ENCODE results near the gene LGALS3BP. TPM values are rescaled to one million over a fixed set of nuclear protein-coding genes. Genes with fewer than 3 reads are reported as not detected.
A peak's percentile ranks its signal among the peaks of the same experiment; 100 is the strongest.

The LGALS3BP gene
- total RNA-seq, 2 donors from 2014 or later = 123 to 213 TPM

DNA sequence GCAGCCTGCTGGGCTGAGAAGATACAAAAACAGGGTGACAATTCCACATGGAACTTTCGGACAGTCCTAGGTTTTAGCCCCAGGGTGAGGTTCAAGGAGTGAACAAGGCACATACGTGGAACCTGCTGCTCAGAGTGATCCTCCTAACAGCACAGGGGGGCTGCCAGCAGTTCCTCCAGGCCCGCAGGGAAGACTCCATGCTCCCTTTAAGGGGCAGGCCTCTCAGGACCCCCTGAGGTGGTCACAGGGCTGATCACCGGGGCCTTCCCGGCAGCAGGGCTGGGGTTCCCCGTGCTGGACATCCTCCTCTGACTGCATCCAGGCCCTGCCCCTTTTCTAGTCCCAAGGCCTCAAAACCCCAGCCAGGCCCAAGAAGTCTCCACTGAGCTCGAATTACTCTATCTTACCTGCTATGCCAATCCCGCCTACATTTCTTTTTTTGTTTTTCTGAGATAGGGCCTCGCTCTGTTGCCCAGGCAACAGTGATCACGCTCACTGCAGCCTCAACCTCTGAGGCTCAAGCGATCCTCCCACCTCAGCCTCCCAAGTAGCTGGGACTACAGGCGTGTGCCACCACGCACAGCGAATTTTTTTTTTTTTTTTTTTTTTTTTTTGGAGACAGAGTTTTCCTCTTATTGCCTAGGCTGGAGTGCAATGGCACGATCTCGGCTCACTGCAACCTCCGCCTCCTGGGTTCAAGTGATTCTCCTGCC is 19.5 kb upstream of the LGALS3BP start:
- ATAC-seq (no peak), DNase-seq (no peak)
- Histone ChIP-seq H3K4me1 (peaks cover 15% of the 10 kb centered on the region), H3K27ac (peak overlapping the region in 1 of 4 donors; percentile 6), H3K36me3 (replicated peaks in 1 of 2; ENCODE audit: insufficient read depth in 1 of 2, low read depth in 2 of 2) (peaks cover 0 to 6% of the 10 kb centered on the region in 2 donors), H3K4me3 (no peak overlapping the region), H3K9me3 (no peaks in the 10 kb centered on the region), H3K27me3 (no peaks in the 10 kb centered on the region)
- intact Hi-C loops (cut with DNase I) = no loop called here
- TF ChIP-seq POLR2A (IDR thresholded peaks at IDR 0.05) = no peak
- TF ChIP-seq, protein P1, sequence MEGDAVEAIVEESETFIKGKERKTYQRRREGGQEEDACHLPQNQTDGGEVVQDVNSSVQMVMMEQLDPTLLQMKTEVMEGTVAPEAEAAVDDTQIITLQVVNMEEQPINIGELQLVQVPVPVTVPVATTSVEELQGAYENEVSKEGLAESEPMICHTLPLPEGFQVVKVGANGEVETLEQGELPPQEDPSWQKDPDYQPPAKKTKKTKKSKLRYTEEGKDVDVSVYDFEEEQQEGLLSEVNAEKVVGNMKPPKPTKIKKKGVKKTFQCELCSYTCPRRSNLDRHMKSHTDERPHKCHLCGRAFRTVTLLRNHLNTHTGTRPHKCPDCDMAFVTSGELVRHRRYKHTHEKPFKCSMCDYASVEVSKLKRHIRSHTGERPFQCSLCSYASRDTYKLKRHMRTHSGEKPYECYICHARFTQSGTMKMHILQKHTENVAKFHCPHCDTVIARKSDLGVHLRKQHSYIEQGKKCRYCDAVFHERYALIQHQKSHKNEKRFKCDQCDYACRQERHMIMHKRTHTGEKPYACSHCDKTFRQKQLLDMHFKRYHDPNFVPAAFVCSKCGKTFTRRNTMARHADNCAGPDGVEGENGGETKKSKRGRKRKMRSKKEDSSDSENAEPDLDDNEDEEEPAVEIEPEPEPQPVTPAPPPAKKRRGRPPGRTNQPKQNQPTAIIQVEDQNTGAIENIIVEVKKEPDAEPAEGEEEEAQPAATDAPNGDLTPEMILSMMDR (IDR thresholded peaks at IDR 0.05) = no peak
- WGBS, 2 donors = 93 to 95% methylated on average over 12 to 17 of the region's 17 CpGs

DNA sequence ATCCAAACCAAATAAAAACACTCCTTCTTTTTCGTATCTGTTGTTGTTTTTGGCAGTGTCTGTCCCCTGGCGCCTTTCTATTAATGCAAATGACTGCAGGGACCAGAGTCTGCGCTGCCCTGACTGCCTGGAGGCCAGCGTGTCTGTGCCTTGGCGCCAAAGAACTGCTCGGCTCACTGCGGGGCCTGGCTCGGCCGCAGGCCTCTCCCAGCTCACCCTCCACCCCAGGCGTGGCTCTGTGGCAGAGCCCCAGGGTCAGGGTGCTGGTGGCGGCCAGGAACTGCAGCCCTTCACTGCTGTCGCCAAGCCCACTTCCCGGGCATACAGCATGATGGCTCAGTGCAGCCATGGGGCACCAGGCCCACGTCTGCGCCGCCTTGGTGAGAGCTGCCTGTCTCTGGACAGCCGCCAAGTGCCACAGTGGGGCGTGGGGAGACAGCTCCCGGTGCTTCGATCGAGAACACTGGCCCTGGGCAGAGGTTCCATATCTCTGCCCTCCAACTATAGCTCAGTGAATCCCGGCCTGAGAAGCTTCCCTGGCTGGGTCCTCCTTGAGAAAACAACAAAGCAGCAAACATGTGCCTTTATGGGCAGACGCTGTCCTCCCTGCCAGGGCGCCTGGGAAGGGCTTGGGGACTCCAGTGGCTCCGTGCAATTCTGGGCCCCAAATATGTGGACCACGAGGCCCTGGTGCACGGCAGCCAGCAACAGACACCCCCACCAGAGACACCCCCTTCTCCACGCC is 18.8 kb upstream of the LGALS3BP start:
- WGBS, 2 donors = 87 to 90% methylated on average over 10 to 28 of the region's 28 CpGs
- H3K36me3 ChIP-seq (replicated peaks in 1 of 2; ENCODE audit: insufficient read depth in 1 of 2, low read depth in 2 of 2) = peaks cover 0 to 6% of the 10 kb centered on the region in 2 donors

DNA sequence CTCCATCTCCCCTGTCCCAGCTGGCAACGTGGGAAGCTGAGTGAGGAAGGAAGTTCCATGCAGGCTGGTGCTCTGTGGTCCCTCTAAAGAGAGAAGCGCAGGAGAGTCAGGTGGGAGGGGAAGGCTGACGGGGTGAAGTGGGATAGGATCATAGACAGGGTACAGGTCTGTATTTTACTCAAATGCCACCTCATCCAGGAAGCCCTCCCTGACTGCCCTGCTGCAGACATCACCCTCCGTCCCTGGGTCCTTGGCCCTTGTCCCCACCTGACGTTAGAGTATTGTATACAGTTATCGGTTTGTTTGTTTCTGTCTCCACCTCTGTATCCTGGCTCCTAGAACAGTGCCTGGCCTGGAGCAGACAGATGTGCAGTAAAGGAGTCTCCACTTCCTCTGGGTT is 18.2 kb upstream of the LGALS3BP start:
- no peaks in the 10 kb centered on the region for H3K27me3 ChIP-seq
- TF ChIP-seq POLR2A (IDR thresholded peaks at IDR 0.05) = no peak
- H3K27ac ChIP-seq = no peak overlapping the region
- no peak for DNase-seq
- H3K4me3 ChIP-seq = no peak overlapping the region
- WGBS, 2 donors = 84% methylated on average over 6 of the region's 6 CpGs
- no peak for ATAC-seq
- intact Hi-C loops (cut with DNase I) = no loop called here
- peaks cover 0 to 6% of the 10 kb centered on the region in 2 donors for H3K36me3 ChIP-seq (replicated peaks in 1 of 2; ENCODE audit: insufficient read depth in 1 of 2, low read depth in 2 of 2)
- H3K9me3 ChIP-seq = no peaks in the 10 kb centered on the region
- peaks cover 15% of the 10 kb centered on the region for H3K4me1 ChIP-seq

More for the DNA sequence above, 18.8 kb upstream of the LGALS3BP start:
- peaks cover 15% of the 10 kb centered on the region for H3K4me1 ChIP-seq
- no peaks in the 10 kb centered on the region for H3K9me3 ChIP-seq
- no peak for TF ChIP-seq POLR2A (IDR thresholded peaks at IDR 0.05)
- TF ChIP-seq, protein P1 (IDR thresholded peaks at IDR 0.05) = no peak
- peak overlapping the region in 1 of 4 donors; percentile 6 for H3K27ac ChIP-seq
- intact Hi-C loops (cut with DNase I) = no loop called here
- ATAC-seq (no peak), DNase-seq (no peak)
- no peak overlapping the region for H3K4me3 ChIP-seq
- H3K27me3 ChIP-seq = no peaks in the 10 kb centered on the region

DNA sequence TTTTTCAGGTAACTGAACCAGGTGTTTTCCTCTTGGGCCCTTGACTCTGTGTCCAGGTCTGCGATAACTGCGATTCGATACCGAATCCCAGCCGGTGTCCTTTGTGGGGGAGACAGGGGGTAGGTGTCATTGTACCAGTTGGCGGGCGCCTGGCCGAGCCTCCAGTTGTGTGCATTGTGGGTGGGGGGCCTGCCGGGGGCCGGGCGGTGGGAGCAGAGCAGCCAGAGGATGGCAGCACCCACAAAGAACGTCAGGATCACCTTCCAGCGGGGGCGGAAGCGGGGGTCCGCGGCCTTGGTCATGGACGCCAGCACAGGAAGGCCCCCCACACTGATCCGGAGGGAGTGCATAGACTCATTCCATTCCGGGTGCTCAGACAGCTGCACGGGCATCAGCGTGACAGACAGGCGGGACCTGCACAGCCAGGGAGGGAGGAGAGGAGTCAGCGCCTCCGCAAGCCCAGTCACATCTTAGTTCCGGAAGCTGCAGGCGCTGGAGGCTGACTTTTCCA is 17.6 kb upstream of the LGALS3BP start:
- peaks cover 0 to 6% of the 10 kb centered on the region in 2 donors for H3K36me3 ChIP-seq (replicated peaks in 1 of 2; ENCODE audit: insufficient read depth in 1 of 2, low read depth in 2 of 2)
- TF ChIP-seq POLR2A (IDR thresholded peaks at IDR 0.05) = no peak
- TF ChIP-seq, protein P1 (IDR thresholded peaks at IDR 0.05) = no peak
- H3K4me3 ChIP-seq = no peak overlapping the region
- no peak for DNase-seq
- H3K27me3 ChIP-seq = no peaks in the 10 kb centered on the region
- intact Hi-C loops (cut with DNase I) = no loop called here
- H3K27ac ChIP-seq = no peak overlapping the region
- H3K9me3 ChIP-seq = no peaks in the 10 kb centered on the region
- no peak for ATAC-seq
- WGBS, 2 donors = 93 to 98% methylated on average over 23 to 24 of the region's 27 CpGs
- H3K4me1 ChIP-seq = peaks cover 15% of the 10 kb centered on the region

DNA sequence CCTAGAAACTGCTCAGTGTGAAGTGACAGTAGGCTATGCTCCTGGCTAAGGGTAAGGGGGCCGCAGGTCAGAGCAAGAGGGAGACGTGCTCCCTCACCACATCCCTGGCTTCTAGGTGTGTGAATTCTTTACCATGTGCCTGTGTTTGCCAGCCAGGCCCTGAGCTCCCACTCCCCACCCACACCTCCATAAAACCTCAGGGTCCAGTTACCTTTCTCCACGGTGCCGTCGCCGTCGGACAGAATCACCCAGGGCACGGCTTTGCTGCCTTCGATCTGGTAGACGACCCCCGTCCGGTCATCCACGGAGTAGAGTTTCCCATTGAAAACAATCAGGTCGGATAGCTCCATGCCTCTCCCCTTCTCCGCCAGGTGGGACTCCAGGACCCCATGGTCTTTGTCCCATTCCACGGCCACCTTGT is 17.1 kb upstream of the LGALS3BP start:
- no peak for TF ChIP-seq POLR2A (IDR thresholded peaks at IDR 0.05)
- TF ChIP-seq, protein P1 (IDR thresholded peaks at IDR 0.05) = no peak
- Histone ChIP-seq H3K9me3 (no peaks in the 10 kb centered on the region), H3K27me3 (no peaks in the 10 kb centered on the region), H3K36me3 (replicated peaks in 1 of 2; ENCODE audit: insufficient read depth in 1 of 2, low read depth in 2 of 2) (peaks cover 0 to 6% of the 10 kb centered on the region in 2 donors), H3K4me1 (peaks cover 15% of the 10 kb centered on the region), H3K4me3 (no peak overlapping the region), H3K27ac (peak overlapping the region in 3 of 4 donors; percentile 32 to 59 (median 58))
- DNase-seq (no peak), ATAC-seq (no peak)
- 94 to 95% methylated on average over 14 to 16 of the region's 16 CpGs for WGBS, 2 donors
- intact Hi-C loops (cut with DNase I) = no loop called here

Data from body of pancreas (tissue), 4 donors.